Breast epithelium (tissue), 4 donors: ENCODE data around the gene PBX3. TPM values are rescaled to one million over a fixed set of nuclear protein-coding genes. Genes with fewer than 3 reads are reported as not detected.

Experiments
- DNase-seq, 2 donors: peaks; one replicate each; pipeline ENCODE4 v3.0.0-alpha.2; 2019; ENCODE audit warnings: low spot score in 2 of 2
- H3K27ac ChIP-seq, 2 donors: fragments of 200-600 bp; sonication (generic) in 1 of 2; one replicate each; pipeline ENCODE4 v1.5.1; 2016 to 2019; ENCODE audit warnings: mild to moderate bottlenecking in 1 of 2
- H3K27me3 ChIP-seq, 2 donors: fragments of 200-600 bp; sonication (generic) in 1 of 2; one replicate each; pipeline versions ENCODE4 v1.5.1 to v1.6.0; 2017 to 2019; ENCODE audit warnings: control low read depth in 1 of 2, mild to moderate bottlenecking in 1 of 2
- H3K36me3 ChIP-seq: fragments of 200-600 bp; one replicate; pipeline ENCODE4 v1.5.1; 2019
- H3K4me1 ChIP-seq, 2 donors: fragments of 200-600 bp; sonication (generic); one replicate each; pipeline ENCODE4 v1.5.1; 2016 to 2019; ENCODE audit warnings: control low read depth in 1 of 2
- H3K4me3 ChIP-seq, 3 donors: fragments of 200-600 bp; sonication (generic); 1 replicate in 2 of 3; 2 replicates in 1 of 3; pipeline ENCODE4 v1.5.1; 2016 to 2019; ENCODE audit warnings: mild to moderate bottlenecking in 3 of 3, moderate library complexity in 2 of 3
- H3K9me3 ChIP-seq, 2 donors: fragments of 200-600 bp; sonication (generic) in 1 of 2; one replicate each; pipeline ENCODE4 v1.5.1; 2016 to 2019; ENCODE audit warnings: control low read depth in 1 of 2
- CTCF ChIP-seq, 3 donors: fragments of 450-650 bp; IDR thresholded peaks; one replicate each; pipeline ENCODE4 v1.5.1; 2016 to 2017; ENCODE audit warnings: antibody characterized with exemption in 3 of 3, mild to moderate bottlenecking in 3 of 3, moderate library complexity in 3 of 3
- POLR2A ChIP-seq: fragments of 450-650 bp; IDR thresholded peaks from one replicate; pipeline ENCODE4 v1.6.1; 2016; ENCODE audit warnings: antibody characterized with exemption, mild to moderate bottlenecking, moderate library complexity
- POLR2AphosphoS5 ChIP-seq, 3 donors: sonication (generic); formaldehyde crosslinking; IDR thresholded peaks; one replicate each; pipeline ENCODE4 v1.6.1; 2017; ENCODE audit warnings: antibody characterized with exemption in 3 of 3
- intact Hi-C: fragments of 100-400 bp; cut with DNase I; formaldehyde crosslinking; loops from one replicate; pipeline ENCODE4 v1.15.1; 2023; ENCODE audit warnings: low total_unique reads
- total RNA-seq, 3 donors: library from RNA; depleted of rRNA; stranded (reverse); fragments of >200 nt; gene quantifications; one replicate each; pipeline ENCODE4 v1.1.0, GENCODE V29; 2016

Gene PBX3
- total RNA-seq, 3 donors from 2014 or later: 29.5 to 31.2 (median 29.8) TPM

GRCh38 chr9:125706651-125707471, 40.3 kb upstream of the PBX3 start, which contains the start of gene MAPKAP1:
Gene MAPKAP1, minus strand, starts transcription at chr9:125707208. Its CDS starts 34,634 bp downstream, at chr9:125672574.
- intact Hi-C loops: no loop called here

GRCh38 chr9:125707472-125707804, 39.7 kb upstream of the PBX3 start:
- TF ChIP-seq POLR2AphosphoS5 (IDR thresholded peaks at IDR 0.05): no peak
- TF ChIP-seq POLR2A: no peak
- TF ChIP-seq CTCF (IDR thresholded peaks at IDR 0.05): no peak
- Histone ChIP-seq H3K36me3 (no peaks in the 10 kb centered on the region), H3K4me3 (peak overlapping the region; percentile 69 to 95 (median 95)), H3K9me3 (no peaks in the 10 kb centered on the region), H3K27me3 (no peaks in the 10 kb centered on the region), H3K4me1 (peaks cover 0 to 6% of the 10 kb centered on the region in 2 donors), H3K27ac (peak overlapping the region; percentile 76 to 86)
- intact Hi-C loops: no loop called here
- no peak for DNase-seq

More at GRCh38 chr9:125706651-125707471, 40.3 kb upstream of the PBX3 start, which contains the start of gene MAPKAP1:
- peak; percentile 28 for TF ChIP-seq POLR2A
- peak; percentile 47 to 79 (median 55) for TF ChIP-seq POLR2AphosphoS5 (IDR thresholded peaks at IDR 0.05)
- no peak for TF ChIP-seq CTCF (IDR thresholded peaks at IDR 0.05)
- H3K27me3 ChIP-seq: no peaks in the 10 kb centered on the region
- H3K4me1 ChIP-seq: peaks cover 0 to 6% of the 10 kb centered on the region in 2 donors
- DNase-seq: peak; percentile 92 to 94
- H3K27ac ChIP-seq: peak within 1 kb of the TSS; percentile 76 to 86
- H3K36me3 ChIP-seq: no peaks in the 10 kb centered on the region
- H3K9me3 ChIP-seq: no peaks in the 10 kb centered on the region
- peak within 1 kb of the TSS; percentile 69 to 95 (median 95) for H3K4me3 ChIP-seq

- H3K9me3 ChIP-seq: no peaks in the 10 kb centered on the region
- TF ChIP-seq POLR2A (no peak), POLR2AphosphoS5 (IDR thresholded peaks at IDR 0.05) (no peak), CTCF (IDR thresholded peaks at IDR 0.05) (no peak)
- no peak overlapping the region for H3K27ac ChIP-seq
- DNase-seq: no peak
- no peaks in the 10 kb centered on the region for H3K4me1 ChIP-seq
- H3K4me3 ChIP-seq: no peak overlapping the region
- intact Hi-C loops: loop anchor here (10.0 kb wide), 1 partner anchor 1688 kb away; no protein-coding TSS in a partner anchor
- no peaks in the 10 kb centered on the region for H3K36me3 ChIP-seq
- no peaks in the 10 kb centered on the region for H3K27me3 ChIP-seq
Measured at GRCh38 chr9:125726456-125727132, 20.6 kb upstream of the PBX3 start.

GRCh38 chr9:125730168-125730567, 17.0 kb upstream of the PBX3 start:
- DNase-seq: no peak
- Histone ChIP-seq H3K27me3 (no peaks in the 10 kb centered on the region), H3K9me3 (no peaks in the 10 kb centered on the region), H3K36me3 (no peaks in the 10 kb centered on the region), H3K4me1 (no peaks in the 10 kb centered on the region), H3K27ac (no peak overlapping the region), H3K4me3 (no peak overlapping the region)
- intact Hi-C loops: no loop called here
- TF ChIP-seq CTCF (IDR thresholded peaks at IDR 0.05) (no peak), POLR2AphosphoS5 (IDR thresholded peaks at IDR 0.05) (no peak), POLR2A (no peak)

- H3K9me3 ChIP-seq: no peaks in the 10 kb centered on the region
Measured at GRCh38 chr9:125732562-125732961, 14.6 kb upstream of the PBX3 start.

More at GRCh38 chr9:125732562-125732961, 14.6 kb upstream of the PBX3 start:
- Histone ChIP-seq H3K27me3 (no peaks in the 10 kb centered on the region), H3K4me3 (no peak overlapping the region), H3K27ac (no peak overlapping the region), H3K36me3 (no peaks in the 10 kb centered on the region), H3K4me1 (no peaks in the 10 kb centered on the region)
- no peak for DNase-seq
- intact Hi-C loops: no loop called here
- TF ChIP-seq CTCF (IDR thresholded peaks at IDR 0.05) (no peak), POLR2AphosphoS5 (IDR thresholded peaks at IDR 0.05) (no peak), POLR2A (no peak)
